GM23338 (cell line): ENCODE measurements around the gene ANKRD60. TPM values are rescaled to one million over a fixed set of nuclear protein-coding genes. Genes with fewer than 3 reads are reported as not detected.

Source experiments
- ATAC-seq: fragments of 200-7000 bp; cut with Tn5 transposase; 3 replicates; pipeline ENCODE4 v1.9.1; 2020
- DNase-seq: peaks from one replicate; pipeline ENCODE4 v3.0.0-alpha.2; 2015; ENCODE audit warnings: low spot score
- H2AFZ ChIP-seq: fragments of 200-600 bp; sonication (generic); 2 replicates; pipeline ENCODE4 v1.8.0; 2016; ENCODE audit warnings: antibody characterized with exemption, mild to moderate bottlenecking, moderate library complexity
- H3F3A ChIP-seq: fragments of 200-600 bp; sonication (generic); replicated peaks from 2 replicates; pipeline ENCODE4 v1.8.0; 2017; ENCODE audit warnings: antibody characterized with exemption, mixed run types, low read depth
- H3K27ac ChIP-seq: fragments of 200-600 bp; sonication (generic); 2 replicates; pipeline ENCODE4 v1.6.1; 2016; ENCODE audit warnings: low read depth
- H3K27me3 ChIP-seq: fragments of 200-600 bp; sonication (generic); 2 replicates; pipeline ENCODE4 v1.8.0; 2016; ENCODE audit warnings: mild to moderate bottlenecking, mixed run types, moderate library complexity; ENCODE audit not compliant: insufficient read depth
- H3K36me3 ChIP-seq: fragments of 200-600 bp; sonication (generic); 2 replicates; pipeline ENCODE4 v1.8.0; 2016; ENCODE audit warnings: mild to moderate bottlenecking; ENCODE audit not compliant: insufficient read depth
- H3K4me1 ChIP-seq: fragments of 200-600 bp; sonication (generic); 2 replicates; pipeline ENCODE4 v1.8.0; 2016; ENCODE audit warnings: mild to moderate bottlenecking, moderate library complexity; ENCODE audit not compliant: insufficient read depth
- H3K4me2 ChIP-seq: fragments of 200-600 bp; sonication (generic); 2 replicates; pipeline ENCODE4 v1.7.1; 2017; ENCODE audit warnings: mixed run types
- H3K4me3 ChIP-seq: fragments of 200-600 bp; sonication (generic); 2 replicates; pipeline ENCODE4 v1.6.1; 2016; ENCODE audit warnings: mixed run types
- H3K79me2 ChIP-seq: fragments of 200-600 bp; sonication (generic); replicated peaks from 2 replicates; pipeline ENCODE4 v1.8.0; 2017; ENCODE audit warnings: mild to moderate bottlenecking; ENCODE audit not compliant: insufficient read depth
- H3K9me2 ChIP-seq: fragments of 200-600 bp; sonication (generic); 2 replicates; pipeline ENCODE4 v1.8.0; 2017; ENCODE audit not compliant: insufficient read depth
- H4K20me1 ChIP-seq: fragments of 200-600 bp; sonication (generic); replicated peaks from 2 replicates; pipeline ENCODE4 v1.8.0; 2017; ENCODE audit warnings: mild to moderate bottlenecking; ENCODE audit not compliant: insufficient read depth
- H3K27ac Mint-ChIP-seq: 2 replicates; pipeline ENCODE4 v1.8.0; 2020; ENCODE audit warnings: inconsistent platforms, mild to moderate bottlenecking, moderate library complexity, mixed read lengths
- H3K27me3 Mint-ChIP-seq: 3 replicates; pipeline ENCODE4 v1.8.0; 2022; ENCODE audit warnings: low read depth, mild to moderate bottlenecking, moderate library complexity, mixed read lengths, inconsistent platforms; ENCODE audit not compliant: insufficient read depth, poor library complexity
- H3K36me3 Mint-ChIP-seq: 3 replicates; pipeline ENCODE4 v1.8.0; 2021; ENCODE audit warnings: low read depth, mild to moderate bottlenecking, inconsistent platforms, moderate library complexity, mixed read lengths
- H3K4me1 Mint-ChIP-seq: 3 replicates; pipeline ENCODE4 v1.8.0; 2020; ENCODE audit warnings: mild to moderate bottlenecking, inconsistent platforms, mixed read lengths
- H3K4me3 Mint-ChIP-seq: 3 replicates; pipeline ENCODE4 v1.8.0; 2021; ENCODE audit warnings: moderate library complexity, mild to moderate bottlenecking, inconsistent platforms, mixed read lengths
- H3K9me3 Mint-ChIP-seq: 3 replicates; pipeline ENCODE4 v1.8.0; 2020; ENCODE audit warnings: moderate library complexity, mild to moderate bottlenecking, inconsistent platforms, mixed read lengths
- CREB1 ChIP-seq: fragments of 250-450 bp; sonication (Bioruptor Pico); IDR thresholded peaks from 2 replicates; pipeline ENCODE4 v1.5.0; 2020; ENCODE audit warnings: low read depth, mild to moderate bottlenecking, moderate library complexity
- JUNB ChIP-seq: IDR thresholded peaks from one replicate; pipeline ENCODE4 v1.6.1; 2016; ENCODE audit warnings: antibody characterized with exemption; ENCODE audit not compliant: unreplicated experiment
- POLR2AphosphoS5 ChIP-seq: IDR thresholded peaks from 2 replicates; pipeline ENCODE4 v1.6.1; 2016; ENCODE audit warnings: antibody characterized with exemption, low read depth
- STAT1 ChIP-seq: IDR thresholded peaks from one replicate; pipeline ENCODE4 v1.6.1; 2016; ENCODE audit warnings: antibody characterized with exemption; ENCODE audit not compliant: unreplicated experiment
- ZNF114 ChIP-seq: fragments of 250-450 bp; sonication (Bioruptor Pico); IDR thresholded peaks from 2 replicates; pipeline ENCODE4 v1.5.0; 2020; ENCODE audit warnings: mild to moderate bottlenecking, moderate library complexity
- long read RNA-seq: library from polyadenylated mRNA; unstranded; transcript quantifications from one replicate; pipeline ENCODE4 v2.0.0, GENCODE V29; 2020; ENCODE audit not compliant: unreplicated experiment
- polyA plus RNA-seq: library from polyadenylated mRNA; unstranded; fragments of >200 nt; fragmentation: Nextera tagmentation; extraction: Ambion mirVana; gene quantifications from 2 replicates; pipeline ENCODE4 v1.2.1, GENCODE V29; 2016
- total RNA-seq: library from RNA; depleted of rRNA; stranded (reverse); fragments of >200 nt; shearing (Covaris generic); gene quantifications from 2 replicates; pipeline ENCODE4 v1.2.3, GENCODE V29; 2014; rRNA removed
- TF ChIP-seq, protein P1 (sequence below), 2 experiments: fragments of 200-600 bp in 1 of 2; sonication (generic) in 1 of 2; conservative IDR thresholded peaks; 2 replicates each; pipeline versions ENCODE4 v1.5.1 to v1.6.1; 2016 to 2017; ENCODE audit warnings: antibody characterized with exemption in 2 of 2, low read depth in 2 of 2, mild to moderate bottlenecking in 2 of 2, moderate library complexity in 1 of 2
- TF ChIP-seq, protein P2 (sequence below): IDR thresholded peaks from 2 replicates; pipeline ENCODE4 v1.6.1; 2016; ENCODE audit warnings: antibody characterized with exemption

Gene ANKRD60, protein sequence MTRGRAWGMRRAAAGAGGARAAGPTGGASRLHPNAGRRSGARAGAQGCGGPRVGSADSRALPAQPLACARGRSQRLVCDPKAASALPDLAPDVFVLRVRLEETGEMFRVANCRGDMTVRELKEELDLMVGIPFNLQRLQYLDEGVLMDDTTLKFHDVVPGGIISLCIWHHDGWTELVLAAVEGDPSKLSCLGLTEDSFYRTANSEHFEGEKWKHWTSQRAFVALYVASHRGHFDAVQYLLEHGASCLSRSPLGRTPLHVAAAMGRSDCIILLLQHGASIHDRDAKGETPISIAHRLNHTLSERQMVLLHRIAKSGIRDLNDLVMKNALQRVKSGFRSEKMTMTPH
- total RNA-seq = not detected in 2 replicates
- not detected in 2 replicates for polyA plus RNA-seq
- long read RNA-seq = 0 reads

DNA sequence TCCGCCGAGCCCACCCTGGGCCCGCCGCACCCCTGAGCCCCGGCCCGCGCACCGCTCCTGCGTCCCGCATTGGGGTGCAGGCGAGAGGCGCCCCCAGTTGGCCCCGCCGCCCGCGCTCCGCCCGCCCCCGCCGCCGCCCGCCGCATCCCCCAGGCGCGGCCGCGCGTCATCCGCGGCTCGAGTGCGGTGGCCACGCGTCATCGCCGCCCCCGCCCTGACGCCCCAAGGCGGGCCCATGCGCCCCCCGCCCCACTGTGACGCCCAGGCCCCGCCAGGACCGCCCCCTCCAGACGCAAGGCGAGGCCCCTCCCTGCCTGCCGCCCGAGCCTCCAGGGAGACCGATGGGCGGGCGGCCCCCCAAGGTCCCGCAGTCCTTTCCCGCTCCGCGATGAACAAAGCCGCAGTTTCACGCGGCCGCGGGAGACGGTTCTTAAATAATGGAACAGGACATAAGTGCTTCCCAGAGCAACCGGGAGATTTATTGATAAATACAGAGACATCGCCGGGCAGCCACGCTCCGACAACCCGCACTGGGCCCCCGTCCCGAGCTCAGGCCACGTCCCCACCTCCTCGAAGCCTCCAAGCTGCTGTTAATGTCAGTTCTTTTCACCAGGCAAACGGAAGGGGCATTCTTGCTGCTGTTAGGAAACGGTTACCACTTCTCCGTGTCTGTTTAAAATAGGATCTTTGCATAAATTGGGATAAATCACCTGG lies at the start of gene ANKRD60:
Gene ANKRD60, minus strand, starts transcription at position 170 of the 714 bp plus-strand sequence. Its CDS starts 0 bp downstream, at position 170.
- Mint-ChIP-seq H3K9me3 (peaks cover 9% of the 10 kb centered on the region; the same call in 1 of the 3 replicates), H3K4me3 (peak within 1 kb of the TSS; percentile 74), H3K4me1 (peaks cover 21% of the 10 kb centered on the region), H3K36me3 (no peaks in the 10 kb centered on the region; the same call in 2 of the 3 replicates), H3K27me3 (peaks cover 20% of the 10 kb centered on the region), H3K27ac (peak within 1 kb of the TSS; percentile 94)
- TF ChIP-seq ZNF114 (CRISPR knock-in tag) = no peak
- TF ChIP-seq, protein P1, sequence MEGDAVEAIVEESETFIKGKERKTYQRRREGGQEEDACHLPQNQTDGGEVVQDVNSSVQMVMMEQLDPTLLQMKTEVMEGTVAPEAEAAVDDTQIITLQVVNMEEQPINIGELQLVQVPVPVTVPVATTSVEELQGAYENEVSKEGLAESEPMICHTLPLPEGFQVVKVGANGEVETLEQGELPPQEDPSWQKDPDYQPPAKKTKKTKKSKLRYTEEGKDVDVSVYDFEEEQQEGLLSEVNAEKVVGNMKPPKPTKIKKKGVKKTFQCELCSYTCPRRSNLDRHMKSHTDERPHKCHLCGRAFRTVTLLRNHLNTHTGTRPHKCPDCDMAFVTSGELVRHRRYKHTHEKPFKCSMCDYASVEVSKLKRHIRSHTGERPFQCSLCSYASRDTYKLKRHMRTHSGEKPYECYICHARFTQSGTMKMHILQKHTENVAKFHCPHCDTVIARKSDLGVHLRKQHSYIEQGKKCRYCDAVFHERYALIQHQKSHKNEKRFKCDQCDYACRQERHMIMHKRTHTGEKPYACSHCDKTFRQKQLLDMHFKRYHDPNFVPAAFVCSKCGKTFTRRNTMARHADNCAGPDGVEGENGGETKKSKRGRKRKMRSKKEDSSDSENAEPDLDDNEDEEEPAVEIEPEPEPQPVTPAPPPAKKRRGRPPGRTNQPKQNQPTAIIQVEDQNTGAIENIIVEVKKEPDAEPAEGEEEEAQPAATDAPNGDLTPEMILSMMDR (conservative IDR thresholded peaks at IDR 0.05; ENCODE audit: low read depth in 2 of 2) = no peak
- TF ChIP-seq, protein P2, sequence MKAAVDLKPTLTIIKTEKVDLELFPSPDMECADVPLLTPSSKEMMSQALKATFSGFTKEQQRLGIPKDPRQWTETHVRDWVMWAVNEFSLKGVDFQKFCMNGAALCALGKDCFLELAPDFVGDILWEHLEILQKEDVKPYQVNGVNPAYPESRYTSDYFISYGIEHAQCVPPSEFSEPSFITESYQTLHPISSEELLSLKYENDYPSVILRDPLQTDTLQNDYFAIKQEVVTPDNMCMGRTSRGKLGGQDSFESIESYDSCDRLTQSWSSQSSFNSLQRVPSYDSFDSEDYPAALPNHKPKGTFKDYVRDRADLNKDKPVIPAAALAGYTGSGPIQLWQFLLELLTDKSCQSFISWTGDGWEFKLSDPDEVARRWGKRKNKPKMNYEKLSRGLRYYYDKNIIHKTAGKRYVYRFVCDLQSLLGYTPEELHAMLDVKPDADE = no peak
- peak; percentile 70 for TF ChIP-seq POLR2AphosphoS5
- no peak for TF ChIP-seq STAT1
- peak; percentile 77 for TF ChIP-seq CREB1 (CRISPR knock-in tag)
- peak within 1 kb of the TSS; percentile 90 for H3K27ac ChIP-seq
- H4K20me1 ChIP-seq = no peaks in the 10 kb centered on the region
- H3F3A ChIP-seq = no peaks in the 10 kb centered on the region
- H3K4me1 ChIP-seq = peaks cover 6% of the 10 kb centered on the region
- H2AFZ ChIP-seq = peak within 1 kb of the TSS; percentile 75
- H3K4me3 ChIP-seq = peak within 1 kb of the TSS; percentile 54
- H3K27me3 ChIP-seq = peaks cover 16% of the 10 kb centered on the region
- no peaks in the 10 kb centered on the region for H3K79me2 ChIP-seq
- peak within 1 kb of the TSS; percentile 79 for H3K4me2 ChIP-seq
- peak; percentile 81 for ATAC-seq
- H3K9me2 ChIP-seq = peaks cover 8% of the 10 kb centered on the region
- H3K36me3 ChIP-seq = no peaks in the 10 kb centered on the region
- peak; percentile 83 for DNase-seq

DNA sequence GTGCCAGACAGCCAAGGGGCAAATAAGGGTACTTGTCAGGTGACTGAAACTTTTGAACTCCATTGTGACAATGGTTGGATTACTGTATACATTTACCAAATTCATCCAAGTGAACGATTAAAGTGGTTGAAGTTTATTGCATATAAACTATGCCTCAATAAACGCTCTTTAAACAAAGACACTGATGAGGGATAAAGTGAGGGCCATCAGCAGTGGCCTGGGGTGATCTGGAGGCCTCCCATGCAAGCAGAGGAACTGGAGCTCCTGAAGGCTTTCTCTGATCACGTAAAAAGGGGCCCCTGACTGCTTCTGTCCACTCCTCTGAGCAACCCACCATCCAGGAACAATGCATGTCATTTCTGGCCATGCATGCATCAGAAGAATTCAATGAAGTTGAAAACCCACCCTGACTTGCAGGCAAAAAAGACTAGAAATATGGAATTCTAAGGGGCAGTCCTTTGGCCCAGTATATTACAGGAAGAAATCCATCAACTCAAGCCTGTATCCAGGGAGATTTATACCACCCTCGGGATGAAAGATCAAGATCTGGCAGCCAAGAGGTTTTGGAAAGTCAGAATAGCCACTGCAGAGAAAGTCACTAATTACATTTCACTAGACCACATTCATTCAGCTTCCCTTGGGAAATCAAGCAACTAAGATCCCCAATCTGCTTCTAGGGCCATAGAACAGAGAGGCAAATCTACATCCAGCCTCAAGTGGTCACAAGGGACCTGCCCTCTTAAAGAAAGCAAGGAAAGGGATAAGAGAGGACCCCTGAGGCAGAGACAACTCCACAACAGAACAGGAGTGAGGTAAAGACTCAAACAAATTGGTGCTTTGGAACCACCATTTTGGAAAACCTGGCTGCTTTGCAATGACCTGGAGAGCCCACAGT lies 49.4 kb upstream of the ANKRD60 start:
- Mint-ChIP-seq H3K9me3 (no peaks in the 10 kb centered on the region), H3K27ac (no peak overlapping the region), H3K4me1 (no peaks in the 10 kb centered on the region; the same call in 2 of the 3 replicates), H3K4me3 (no peak overlapping the region), H3K27me3 (no peaks in the 10 kb centered on the region), H3K36me3 (peaks cover 16% of the 10 kb centered on the region)
- no peaks in the 10 kb centered on the region for H3F3A ChIP-seq
- no peaks in the 10 kb centered on the region for H3K36me3 ChIP-seq
- H3K27me3 ChIP-seq = no peaks in the 10 kb centered on the region
- H4K20me1 ChIP-seq = no peaks in the 10 kb centered on the region; the same call in 1 of the 2 replicates
- no peak for DNase-seq
- peaks cover 8% of the 10 kb centered on the region for H3K79me2 ChIP-seq
- no peak overlapping the region for H2AFZ ChIP-seq
- no peak overlapping the region for H3K4me2 ChIP-seq
- H3K9me2 ChIP-seq = no peaks in the 10 kb centered on the region
- H3K4me1 ChIP-seq = no peaks in the 10 kb centered on the region
- H3K4me3 ChIP-seq = no peak overlapping the region
- H3K27ac ChIP-seq = no peak overlapping the region
- ATAC-seq = no peak
- TF ChIP-seq, protein P1 (conservative IDR thresholded peaks at IDR 0.05; ENCODE audit: low read depth in 2 of 2) = no peak
- TF ChIP-seq JUNB = no peak
